Ovary (tissue), 10 donors: Measurements from ENCODE around the gene FARSA. TPM values are rescaled to one million over a fixed set of nuclear protein-coding genes. Genes with fewer than 3 reads are reported as not detected.
"Not testable (repeated sequence)": the region's sequence is repeated elsewhere in the genome, so short reads cannot be mapped to it uniquely, and the experiment has no call there.

Experiments used
- DNase-seq, 5 donors: peaks; one replicate each; pipeline ENCODE4 v3.0.0-alpha.2; 2019 to 2020
- H3K27ac ChIP-seq, 2 donors: fragments of 200-600 bp; one replicate each; pipeline versions ENCODE4 v1.5.1 to v1.8.0; 2019 to 2022
- H3K27me3 ChIP-seq: fragments of 200-600 bp; one replicate; pipeline ENCODE4 v1.8.0; 2022
- H3K36me3 ChIP-seq: fragments of 200-600 bp; sonication (generic); one replicate; pipeline ENCODE4 v1.5.1; 2019
- H3K4me1 ChIP-seq: one replicate; pipeline ENCODE4 v1.8.1; 2013; ENCODE audit warnings: mild to moderate bottlenecking, moderate library complexity; ENCODE audit not compliant: insufficient read depth
- H3K4me3 ChIP-seq: fragments of 200-600 bp; sonication (generic); one replicate; pipeline ENCODE4 v1.5.1; 2017
- H3K9me3 ChIP-seq, 2 donors: fragments of 200-600 bp in 1 of 2; sonication (generic) in 1 of 2; one replicate each; pipeline versions ENCODE4 v1.5.1 to v1.8.1; 2013 to 2019; ENCODE audit warnings: mild to moderate bottlenecking in 1 of 2, moderate library complexity in 1 of 2
- CTCF ChIP-seq, 3 donors: fragments of 450-650 bp in 2 of 3; fragments of 200-600 bp in 1 of 3; IDR thresholded peaks; one replicate each; pipeline versions ENCODE4 v1.5.1 to v1.8.0; 2016 to 2022; ENCODE audit warnings: antibody characterized with exemption in 3 of 3, mild to moderate bottlenecking in 1 of 3
- EP300 ChIP-seq: sonication (generic); formaldehyde crosslinking; IDR thresholded peaks from one replicate; pipeline ENCODE4 v1.6.1; 2017; ENCODE audit warnings: antibody characterized with exemption
- POLR2A ChIP-seq: fragments of 450-650 bp; IDR thresholded peaks from one replicate; pipeline ENCODE4 v1.6.1; 2017; ENCODE audit warnings: antibody characterized with exemption, mild to moderate bottlenecking, moderate library complexity
- WGBS, 3 donors: extraction: QIAGEN DNeasy Blood & Tissue Kit in 1 of 3; methylation state at CpG; one replicate each; pipeline versions ENCODE4 v1.1.5 to v1.1.7; 2013 to 2017; 5-methylcytosine and 5-hydroxymethylcytosine counted together
- intact Hi-C, 4 donors: fragments of 100-400 bp; cut with DNase I; formaldehyde crosslinking; loops; one replicate each; pipeline versions ENCODE4 v1.11.0 to v1.15.1; 2022 to 2023
- long read RNA-seq, 3 donors: library from polyadenylated mRNA in 2 of 3; unstranded in 2 of 3; transcript quantifications; one replicate each; pipeline ENCODE4 v2.0.0 and lab custom pipeline, GENCODE V29; 2021 to 2026
- polyA plus RNA-seq, 2 donors: library from polyadenylated mRNA; stranded (reverse); fragments of 200-250 nt in 1 of 2; fragments of 350-450 nt in 1 of 2; fragmentation: Illumina TruSeq in 1 of 2; extraction: RNeasy Lipid Tissue Mini Kit (QIAGEN cat#74804) in 1 of 2; gene quantifications; one replicate each; pipeline ENCODE4 v1.2.3, GENCODE V29; 2013 to 2014
- total RNA-seq, 7 donors: library from RNA; depleted of rRNA in 2 of 7; stranded (reverse); fragments of >200 nt in 2 of 7; fragmentation: NEBNext Ultra II Directional in 3 of 7; extraction: Animal tissue kit (Norgen Biotek cat#: 25700) in 3 of 7; gene quantifications; one replicate each; pipeline versions ENCODE4 v1.1.0 to v1.2.4, GENCODE V29; 2016 to 2023
- donor health status: DM: no; HTN: no; CAD: no; lungs with moderate emphysema.
- donor health status: DM: no; HTN: no; CAD: no.
- donor health status: Bipolar disorder and iron deficiency.
- donor health status: DM: yes; HTN: yes; CAD: no.
- donor health status: DM: no; HTN: no; CAD: no.
- donor health status: DM: yes; HTN: yes; CAD: no.

Gene FARSA
- 10 to 100 TPM; 21.9 to 50.2 (median 43.9) TPM for total RNA-seq
- polyA plus RNA-seq: 10 to 100 TPM in 1 of 2 donors, 1 to 10 TPM in 1; 8.0 to 25.1 TPM
- long read RNA-seq, donor 1, transcript FARSA-201 (13 exons, 1,814 nt): major isoform, 254 of 329 reads
- long read RNA-seq, donor 1, partial matches to known transcripts: 40 of 329 reads
- long read RNA-seq, donor 1, other reads (novel, unspliced or antisense): 33 of 329 reads
- long read RNA-seq, donor 2, transcript FARSA-201 (13 exons, 1,814 nt): major isoform, 26 of 55 reads
- long read RNA-seq, donor 2, partial matches to known transcripts: 27 of 55 reads
- long read RNA-seq, donor 2, other reads (novel, unspliced or antisense): 0 of 55 reads
- long read RNA-seq, donor 3, transcript FARSA-201 (13 exons, 1,814 nt): major isoform, 84 of 121 reads
- long read RNA-seq, donor 3, partial matches to known transcripts: 29 of 121 reads
- long read RNA-seq, donor 3, other reads (novel, unspliced or antisense): 6 of 121 reads

- peak within 1 kb of the TSS; percentile 93 for H3K4me3 ChIP-seq
- no peaks in the 10 kb centered on the region for H3K36me3 ChIP-seq
- intact Hi-C loops: no loop called here
- 0 to 2% (median 0%) methylated on average over 41 to 51 of the region's 51 CpGs for WGBS, 3 donors
- H3K9me3 ChIP-seq: no peaks in the 10 kb centered on the region
- peaks cover 9% of the 10 kb centered on the region for H3K4me1 ChIP-seq
- peak; percentile 88 to 92 (median 90) for DNase-seq
- H3K27me3 ChIP-seq: no peaks in the 10 kb centered on the region
- H3K27ac ChIP-seq: peak within 1 kb of the TSS; percentile 48 to 52
- TF ChIP-seq POLR2A: peak; percentile 43
- no peak for TF ChIP-seq CTCF (IDR thresholded peaks at IDR 0.05)
Observed at GRCh38 chr19:12933287-12934072, at the start of gene FARSA. FARSA (minus strand) TSS chr19:12933711; CDS start chr19:12933696, 15 bp downstream.

- no peak for DNase-seq
- intact Hi-C loops: loop anchor here in 1 of 4 donors (5.0 kb wide), 1 partner anchor 79 kb away; no protein-coding TSS in a partner anchor
- Histone ChIP-seq H3K4me3 (peak overlapping the region; percentile 28), H3K36me3 (no peaks in the 10 kb centered on the region), H3K9me3 (no peaks in the 10 kb centered on the region), H3K27ac (no peak overlapping the region), H3K27me3 (no peaks in the 10 kb centered on the region), H3K4me1 (peaks cover 1% of the 10 kb centered on the region)
- WGBS, 3 donors: 44 to 64% (median 57%) methylated on average over 10 of the region's 10 CpGs
- TF ChIP-seq POLR2A (no peak), EP300 (no peak), CTCF (IDR thresholded peaks at IDR 0.05) (no peak)
Observed at GRCh38 chr19:12983091-12983490, 49.6 kb upstream of the FARSA start.

GRCh38 chr19:12982648-12983047, 49.1 kb upstream of the FARSA start:
- no peak overlapping the region for H3K4me3 ChIP-seq
- intact Hi-C loops: loop anchor here in 1 of 4 donors (5.0 kb wide), 1 partner anchor 80 kb away; no protein-coding TSS in a partner anchor
- no peaks in the 10 kb centered on the region for H3K27me3 ChIP-seq
- H3K9me3 ChIP-seq: no peaks in the 10 kb centered on the region
- H3K36me3 ChIP-seq: no peaks in the 10 kb centered on the region
- DNase-seq: no peak
- H3K27ac ChIP-seq: no peak overlapping the region
- H3K4me1 ChIP-seq: peaks cover 3% of the 10 kb centered on the region
- TF ChIP-seq POLR2A (no peak), CTCF (IDR thresholded peaks at IDR 0.05) (no peak), EP300 (no peak)
- 86 to 91% (median 87%) methylated on average over 6 of the region's 6 CpGs for WGBS, 3 donors

GRCh38 chr19:12979974-12980373, 46.5 kb upstream of the FARSA start:
- H3K36me3 ChIP-seq: no peaks in the 10 kb centered on the region
- H3K27ac ChIP-seq: no peak overlapping the region
- H3K9me3 ChIP-seq: no peaks in the 10 kb centered on the region
- intact Hi-C loops: loop anchor here (2.0 to 10.0 kb wide), 5 partner anchors 82 to 615 kb away; no protein-coding TSS in a partner anchor
- TF ChIP-seq CTCF (IDR thresholded peaks at IDR 0.05): no peak
- 90 to 93% (median 91%) methylated on average over 3 of the region's 3 CpGs for WGBS, 3 donors
- H3K4me1 ChIP-seq: peaks cover 3% of the 10 kb centered on the region
- DNase-seq: no peak
- no peak overlapping the region for H3K4me3 ChIP-seq
- no peaks in the 10 kb centered on the region for H3K27me3 ChIP-seq

GRCh38 chr19:12976109-12976508, 42.6 kb upstream of the FARSA start:
- DNase-seq, H3K4me3 ChIP-seq, H3K9me3 ChIP-seq, H3K36me3 ChIP-seq, H3K4me1 ChIP-seq, H3K27ac ChIP-seq, H3K27me3 ChIP-seq: not testable (repeated sequence)
- 71 to 84% (median 81%) methylated on average over 7 of the region's 7 CpGs for WGBS, 3 donors
- intact Hi-C loops: loop anchor here (2.0 to 10.0 kb wide), 4 partner anchors 119 to 619 kb away; no protein-coding TSS in a partner anchor
